Frontal cortex (tissue), 1 donor: ENCODE measurements around the gene TBC1D3B. TPM values are rescaled to one million over a fixed set of nuclear protein-coding genes. Genes with fewer than 3 reads are reported as not detected.

Experiments
- total RNA-seq: library from RNA; depleted of rRNA; stranded (reverse); fragments of >200 nt; gene quantifications from one replicate; pipeline ENCODE4 v1.2.3, GENCODE V29; 2014

The TBC1D3B gene
- total RNA-seq, 1 donor from 2014 or later, result 1.6 TPM

Other genes starting within 250 kb of the TBC1D3B start
- 0.41 TPM for gene RDM1, start 245.9 kb downstream of the TBC1D3B start, total RNA-seq
- gene LYZL6, start 232.9 kb downstream of the TBC1D3B start, total RNA-seq, result not detected
- not detected for gene CCL16, start 195.1 kb downstream of the TBC1D3B start, total RNA-seq
- gene CCL14, start 189.9 kb downstream of the TBC1D3B start, total RNA-seq, result not detected
- not detected for gene CCL15, start 175.1 kb downstream of the TBC1D3B start, total RNA-seq
- not detected for gene CCL23, start 158.7 kb downstream of the TBC1D3B start, total RNA-seq
- not detected for gene CCL18, start 112.4 kb downstream of the TBC1D3B start, total RNA-seq
- gene CCL3, start 86.5 kb downstream of the TBC1D3B start, total RNA-seq, result 2.0 TPM
- 1.2 TPM for gene CCL4, start 72.8 kb downstream of the TBC1D3B start, total RNA-seq
- gene CCL3L1, start 20.1 kb upstream of the TBC1D3B start, total RNA-seq, result 0.82 TPM
- gene CCL4L2, start 34.4 kb upstream of the TBC1D3B start, total RNA-seq, result 2.4 TPM
- gene TBC1D3I, start 87.9 kb upstream of the TBC1D3B start, total RNA-seq, result under 0.01 TPM
- not detected for gene TBC1D3G, start 147.2 kb upstream of the TBC1D3B start, total RNA-seq
- not detected for gene TBC1D3H, start 211.8 kb upstream of the TBC1D3B start, total RNA-seq